ENCODE results near the gene XPNPEP1. TPM values are rescaled to one million over a fixed set of nuclear protein-coding genes. Genes with fewer than 3 reads are reported as not detected.

The XPNPEP1 gene
- total RNA-seq, 6 experiments from 2014 or later, result 13.9 to 57.8 (median 29.4) TPM

GRCh38 chr10:109945473-109946177 is 22.3 kb upstream of the XPNPEP1 start:
- H3K36me3 ChIP-seq, result no peaks in the 10 kb centered on the region
- DNase-seq (no peak), ATAC-seq (no peak)
- H3K4me3 ChIP-seq, result no peak overlapping the region
- H3K9me3 ChIP-seq, result no peaks in the 10 kb centered on the region
- TF ChIP-seq, protein P1, sequence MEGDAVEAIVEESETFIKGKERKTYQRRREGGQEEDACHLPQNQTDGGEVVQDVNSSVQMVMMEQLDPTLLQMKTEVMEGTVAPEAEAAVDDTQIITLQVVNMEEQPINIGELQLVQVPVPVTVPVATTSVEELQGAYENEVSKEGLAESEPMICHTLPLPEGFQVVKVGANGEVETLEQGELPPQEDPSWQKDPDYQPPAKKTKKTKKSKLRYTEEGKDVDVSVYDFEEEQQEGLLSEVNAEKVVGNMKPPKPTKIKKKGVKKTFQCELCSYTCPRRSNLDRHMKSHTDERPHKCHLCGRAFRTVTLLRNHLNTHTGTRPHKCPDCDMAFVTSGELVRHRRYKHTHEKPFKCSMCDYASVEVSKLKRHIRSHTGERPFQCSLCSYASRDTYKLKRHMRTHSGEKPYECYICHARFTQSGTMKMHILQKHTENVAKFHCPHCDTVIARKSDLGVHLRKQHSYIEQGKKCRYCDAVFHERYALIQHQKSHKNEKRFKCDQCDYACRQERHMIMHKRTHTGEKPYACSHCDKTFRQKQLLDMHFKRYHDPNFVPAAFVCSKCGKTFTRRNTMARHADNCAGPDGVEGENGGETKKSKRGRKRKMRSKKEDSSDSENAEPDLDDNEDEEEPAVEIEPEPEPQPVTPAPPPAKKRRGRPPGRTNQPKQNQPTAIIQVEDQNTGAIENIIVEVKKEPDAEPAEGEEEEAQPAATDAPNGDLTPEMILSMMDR (IDR thresholded peaks at IDR 0.05), result no peak
- TF ChIP-seq POLR2A (IDR thresholded peaks at IDR 0.05), result no peak
- H3K27ac ChIP-seq, result no peak overlapping the region
- 54% methylated on average over 4 of the region's 4 CpGs for WGBS (ENCODE audit: insufficient coverage, low coverage, low lambda C conversion rate, missing lambda C conversion rate)
- intact Hi-C loops (cut with DNase I), result no loop called here
- H3K4me1 ChIP-seq, result no peaks in the 10 kb centered on the region
- no peaks in the 10 kb centered on the region for H3K27me3 ChIP-seq

- DNase-seq (no peak), ATAC-seq (no peak)
- Histone ChIP-seq H3K27me3 (no peaks in the 10 kb centered on the region), H3K36me3 (no peaks in the 10 kb centered on the region), H3K27ac (no peak overlapping the region), H3K4me3 (no peak overlapping the region), H3K4me1 (no peaks in the 10 kb centered on the region), H3K9me3 (no peaks in the 10 kb centered on the region)
- no peak for TF ChIP-seq POLR2A (IDR thresholded peaks at IDR 0.05)
- TF ChIP-seq, protein P1 (IDR thresholded peaks at IDR 0.05), result no peak
- intact Hi-C loops (cut with DNase I), result no loop called here
- 63% methylated on average over 1 of the region's 1 CpG for WGBS (ENCODE audit: insufficient coverage, low coverage, low lambda C conversion rate, missing lambda C conversion rate)
Observed at GRCh38 chr10:109944613-109945012, 21.3 kb upstream of the XPNPEP1 start.

DNA sequence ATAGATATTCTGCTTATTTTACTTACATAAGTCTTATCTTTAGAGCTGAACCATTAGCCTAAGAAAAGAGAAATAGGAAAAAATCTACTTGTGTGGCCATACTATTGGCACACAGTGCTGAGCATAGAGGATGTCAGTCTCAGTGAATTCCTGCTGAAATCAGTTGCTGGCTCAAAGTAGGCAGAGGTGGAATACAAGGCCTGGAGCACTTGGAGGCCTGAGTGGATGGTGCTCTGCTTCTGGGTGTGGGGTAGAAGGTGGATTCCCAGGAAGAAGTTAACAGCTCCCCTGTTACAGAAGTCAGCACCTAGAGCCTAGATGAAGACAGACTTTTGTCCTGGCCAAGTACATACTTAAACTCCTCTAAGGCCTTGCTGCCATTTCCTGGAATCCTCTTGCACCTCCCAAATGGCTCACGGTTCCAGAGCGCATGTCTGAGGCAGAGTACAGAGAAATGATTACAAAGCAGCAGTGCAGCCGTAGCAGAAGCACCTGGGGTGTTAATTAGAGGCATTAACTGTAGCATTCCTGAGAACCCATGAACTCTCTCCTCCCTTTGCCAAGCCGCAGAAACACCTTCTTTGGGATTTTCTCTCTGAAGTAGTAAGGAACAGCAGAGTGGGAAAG is 18.0 kb upstream of the XPNPEP1 start:
- TF ChIP-seq, protein P1 (IDR thresholded peaks at IDR 0.05), result no peak
- no peak for TF ChIP-seq POLR2A (IDR thresholded peaks at IDR 0.05)
- intact Hi-C loops (cut with DNase I), result no loop called here
- H3K4me1 ChIP-seq, result no peaks in the 10 kb centered on the region
- DNase-seq (no peak), ATAC-seq (no peak)
- no peak overlapping the region for H3K4me3 ChIP-seq
- no peaks in the 10 kb centered on the region for H3K36me3 ChIP-seq
- H3K27ac ChIP-seq, result no peak overlapping the region
- no peaks in the 10 kb centered on the region for H3K9me3 ChIP-seq
- no peaks in the 10 kb centered on the region for H3K27me3 ChIP-seq
- WGBS (ENCODE audit: insufficient coverage, low coverage, low lambda C conversion rate, missing lambda C conversion rate), result 86% methylated on average over 3 of the region's 4 CpGs

- no peaks in the 10 kb centered on the region for H3K9me3 ChIP-seq
- H3K27ac ChIP-seq, result no peak overlapping the region
- no CpG with 5 or more reads among the region's 3 CpGs for WGBS (ENCODE audit: insufficient coverage, low coverage, low lambda C conversion rate, missing lambda C conversion rate)
- TF ChIP-seq POLR2A (IDR thresholded peaks at IDR 0.05), result no peak
- TF ChIP-seq, protein P1 (IDR thresholded peaks at IDR 0.05), result no peak
- no peaks in the 10 kb centered on the region for H3K27me3 ChIP-seq
- no peak overlapping the region for H3K4me3 ChIP-seq
- no peak for ATAC-seq
- H3K4me1 ChIP-seq, result no peaks in the 10 kb centered on the region
- no peaks in the 10 kb centered on the region for H3K36me3 ChIP-seq
- intact Hi-C loops (cut with DNase I), result no loop called here
- no peak for DNase-seq
Observed at GRCh38 chr10:109940553-109940952, 17.2 kb upstream of the XPNPEP1 start.
